ENCODE measurements around the gene TBRG1. TPM values are rescaled to one million over a fixed set of nuclear protein-coding genes. Genes with fewer than 3 reads are reported as not detected.

Gene TBRG1
- total RNA-seq, 2 donors from 2014 or later: 30.3 to 57.8 TPM

DNA sequence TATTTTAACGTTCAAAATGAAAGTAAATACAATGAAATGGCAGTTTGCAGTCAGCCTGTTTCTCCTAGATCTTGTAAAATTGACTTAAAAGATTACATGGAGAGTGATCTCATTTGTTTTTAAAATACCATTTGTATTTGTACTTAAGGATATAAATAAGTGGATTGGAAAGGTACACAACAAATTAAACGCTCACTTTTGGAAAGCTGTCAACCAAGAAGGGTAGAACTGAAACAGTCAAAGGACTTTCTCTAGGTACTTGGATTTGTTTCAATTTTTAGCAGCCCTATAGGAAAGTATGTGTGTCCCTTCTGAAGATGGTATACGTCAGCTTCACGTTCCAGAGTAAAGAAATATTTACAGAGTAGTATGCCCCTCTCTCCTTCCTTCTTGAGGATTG is 7.3 kb downstream of the TBRG1 start:
- no peak for ATAC-seq (ENCODE audit: insufficient number of reproducible peaks, low FRiP score, low read depth)
- H3K27me3 ChIP-seq (replicated peaks; ENCODE audit: insufficient read depth): no peaks in the 10 kb centered on the region
- no peak overlapping the region for H3K27ac ChIP-seq
- TF ChIP-seq, protein P1, sequence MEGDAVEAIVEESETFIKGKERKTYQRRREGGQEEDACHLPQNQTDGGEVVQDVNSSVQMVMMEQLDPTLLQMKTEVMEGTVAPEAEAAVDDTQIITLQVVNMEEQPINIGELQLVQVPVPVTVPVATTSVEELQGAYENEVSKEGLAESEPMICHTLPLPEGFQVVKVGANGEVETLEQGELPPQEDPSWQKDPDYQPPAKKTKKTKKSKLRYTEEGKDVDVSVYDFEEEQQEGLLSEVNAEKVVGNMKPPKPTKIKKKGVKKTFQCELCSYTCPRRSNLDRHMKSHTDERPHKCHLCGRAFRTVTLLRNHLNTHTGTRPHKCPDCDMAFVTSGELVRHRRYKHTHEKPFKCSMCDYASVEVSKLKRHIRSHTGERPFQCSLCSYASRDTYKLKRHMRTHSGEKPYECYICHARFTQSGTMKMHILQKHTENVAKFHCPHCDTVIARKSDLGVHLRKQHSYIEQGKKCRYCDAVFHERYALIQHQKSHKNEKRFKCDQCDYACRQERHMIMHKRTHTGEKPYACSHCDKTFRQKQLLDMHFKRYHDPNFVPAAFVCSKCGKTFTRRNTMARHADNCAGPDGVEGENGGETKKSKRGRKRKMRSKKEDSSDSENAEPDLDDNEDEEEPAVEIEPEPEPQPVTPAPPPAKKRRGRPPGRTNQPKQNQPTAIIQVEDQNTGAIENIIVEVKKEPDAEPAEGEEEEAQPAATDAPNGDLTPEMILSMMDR (IDR thresholded peaks at IDR 0.05): no peak
- H3K4me3 ChIP-seq: no peak overlapping the region
- DNase-seq (ENCODE audit: low spot score): no peak
- no peaks in the 10 kb centered on the region for H3K9me3 ChIP-seq
- H3K36me3 ChIP-seq: peaks cover 50% of the 10 kb centered on the region
- peaks cover 3 to 19% of the 10 kb centered on the region in 2 donors for H3K4me1 ChIP-seq (ENCODE audit: control insufficient read depth in 1 of 2, low read depth in 2 of 2)

DNA sequence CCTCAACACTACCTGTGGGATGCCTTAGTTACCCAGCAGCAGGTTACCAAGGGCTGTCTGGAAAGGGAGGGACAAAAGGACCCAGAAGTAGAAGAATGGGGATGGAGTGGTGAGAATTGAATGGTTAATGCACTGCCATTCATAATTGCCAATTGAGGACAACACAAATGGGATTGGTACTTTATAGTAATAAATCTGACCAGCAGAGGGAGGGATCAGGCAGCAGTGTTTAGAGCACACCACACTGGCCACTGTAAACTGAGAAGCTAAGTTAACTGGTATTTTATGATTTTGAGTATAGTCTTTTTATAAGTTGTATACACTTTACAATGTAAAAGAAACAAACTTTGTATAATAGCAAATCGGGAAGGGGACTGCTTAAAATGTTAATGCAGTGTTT is 10.7 kb downstream of the TBRG1 start:
- peaks cover 5 to 36% of the 10 kb centered on the region in 2 donors for H3K4me1 ChIP-seq (ENCODE audit: control insufficient read depth in 1 of 2, low read depth in 2 of 2)
- no peak overlapping the region for H3K27ac ChIP-seq
- peaks cover 33% of the 10 kb centered on the region for H3K36me3 ChIP-seq
- no peaks in the 10 kb centered on the region for H3K27me3 ChIP-seq (replicated peaks; ENCODE audit: insufficient read depth)
- DNase-seq (ENCODE audit: low spot score) (no peak), ATAC-seq (ENCODE audit: insufficient number of reproducible peaks, low FRiP score, low read depth) (no peak)
- no peaks in the 10 kb centered on the region for H3K9me3 ChIP-seq
- TF ChIP-seq, protein P1 (IDR thresholded peaks at IDR 0.05): peak; percentile 20
- no peak overlapping the region for H3K4me3 ChIP-seq

DNA sequence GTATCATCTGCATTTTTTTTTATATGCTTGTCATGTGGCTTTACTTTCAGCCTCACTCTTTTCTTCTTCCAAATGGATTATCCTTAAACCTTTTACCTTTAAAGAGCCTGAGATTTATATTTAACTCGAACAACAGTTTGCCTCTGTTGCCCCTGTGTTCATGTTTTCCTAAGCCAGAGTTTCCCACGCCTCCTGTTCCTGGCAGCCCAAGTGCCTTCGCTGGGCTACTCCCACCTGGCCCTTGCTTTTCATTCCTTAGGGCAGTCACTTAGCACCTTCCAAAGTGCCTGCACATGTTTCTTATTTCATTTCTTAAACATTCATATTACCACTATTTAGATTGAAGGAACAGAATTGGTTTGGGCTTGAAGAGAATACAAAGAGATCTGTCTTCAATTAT is 13.3 kb downstream of the TBRG1 start:
- no peaks in the 10 kb centered on the region for H3K9me3 ChIP-seq
- DNase-seq (ENCODE audit: low spot score) (no peak), ATAC-seq (ENCODE audit: insufficient number of reproducible peaks, low FRiP score, low read depth) (no peak)
- peaks cover 22% of the 10 kb centered on the region for H3K36me3 ChIP-seq
- no peaks in the 10 kb centered on the region for H3K27me3 ChIP-seq (replicated peaks; ENCODE audit: insufficient read depth)
- TF ChIP-seq, protein P1 (IDR thresholded peaks at IDR 0.05): no peak
- H3K4me3 ChIP-seq: no peak overlapping the region
- peak overlapping the region; percentile 61 to 63 for H3K27ac ChIP-seq
- H3K4me1 ChIP-seq (ENCODE audit: control insufficient read depth in 1 of 2, low read depth in 2 of 2): peaks cover 5 to 36% of the 10 kb centered on the region in 2 donors

DNA sequence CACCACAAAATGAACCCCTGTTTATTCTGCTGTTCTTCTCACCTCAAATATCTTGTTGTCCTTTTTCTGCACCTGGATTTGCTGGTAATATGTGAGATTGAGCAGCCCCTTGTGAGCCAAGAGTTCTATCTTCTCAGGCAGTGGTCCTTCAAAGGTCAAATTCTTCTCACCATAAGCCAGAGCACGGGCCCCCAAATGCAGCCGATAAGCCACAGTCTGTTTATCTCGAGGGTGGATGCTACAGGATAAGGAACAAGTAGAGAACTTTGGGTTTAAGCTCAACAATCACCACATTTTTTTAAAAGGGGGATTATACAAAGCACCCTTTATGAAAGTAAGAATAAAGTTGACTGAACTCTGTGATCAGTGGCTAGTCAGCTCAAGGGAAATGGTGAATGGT is 15.8 kb downstream of the TBRG1 start:
- TF ChIP-seq, protein P1 (IDR thresholded peaks at IDR 0.05): no peak
- Histone ChIP-seq H3K27me3 (replicated peaks; ENCODE audit: insufficient read depth) (no peaks in the 10 kb centered on the region), H3K4me1 (ENCODE audit: control insufficient read depth in 1 of 2, low read depth in 2 of 2) (peaks cover 10 to 44% of the 10 kb centered on the region in 2 donors), H3K27ac (no peak overlapping the region), H3K4me3 (no peak overlapping the region), H3K36me3 (no peaks in the 10 kb centered on the region), H3K9me3 (no peaks in the 10 kb centered on the region)
- DNase-seq (ENCODE audit: low spot score) (no peak), ATAC-seq (ENCODE audit: insufficient number of reproducible peaks, low FRiP score, low read depth) (no peak)

DNA sequence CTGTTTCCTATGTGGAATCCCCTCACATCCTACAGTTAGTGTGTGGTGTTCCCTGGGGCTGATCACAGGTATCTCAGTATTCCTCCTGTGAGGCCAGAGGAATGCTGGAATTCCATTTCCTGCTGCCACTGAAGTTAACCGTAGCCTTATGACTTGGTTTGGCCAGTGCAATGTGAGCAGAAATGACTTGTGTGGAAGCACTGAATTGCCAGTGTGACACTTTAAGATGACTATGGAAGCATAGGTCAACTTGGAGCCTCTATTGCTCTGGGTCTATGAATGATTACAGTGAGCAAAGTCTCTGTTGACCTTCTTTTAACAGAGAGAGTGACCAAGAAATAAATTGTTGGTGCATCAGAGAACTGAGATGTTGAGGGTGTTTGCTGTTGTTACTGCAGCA is 16.5 kb downstream of the TBRG1 start:
- Histone ChIP-seq H3K36me3 (no peaks in the 10 kb centered on the region), H3K4me1 (ENCODE audit: control insufficient read depth in 1 of 2, low read depth in 2 of 2) (peaks cover 10 to 43% of the 10 kb centered on the region in 2 donors), H3K9me3 (no peaks in the 10 kb centered on the region), H3K27me3 (replicated peaks; ENCODE audit: insufficient read depth) (no peaks in the 10 kb centered on the region), H3K27ac (no peak overlapping the region), H3K4me3 (no peak overlapping the region)
- TF ChIP-seq, protein P1 (IDR thresholded peaks at IDR 0.05): no peak
- DNase-seq (ENCODE audit: low spot score) (no peak), ATAC-seq (ENCODE audit: insufficient number of reproducible peaks, low FRiP score, low read depth) (no peak)

Measured in thoracic aorta (tissue), 2 donors.